Muscle layer of colon (tissue), 2 donors: ENCODE measurements around the gene GPNMB.

Experiments
- H3K27ac ChIP-seq: one replicate; pipeline ENCODE4 v1.7.0; 2013; ENCODE audit warnings: low read depth, mild to moderate bottlenecking, low read length, moderate library complexity
- H3K27me3 ChIP-seq, 2 donors: one replicate each; pipeline ENCODE4 v1.7.0; 2013; ENCODE audit warnings: low read length in 2 of 2, mild to moderate bottlenecking in 2 of 2; ENCODE audit not compliant: insufficient read depth in 2 of 2, control insufficient read depth in 1 of 2
- H3K36me3 ChIP-seq: one replicate; pipeline ENCODE4 v1.7.0; 2013; ENCODE audit warnings: mild to moderate bottlenecking, low read length; ENCODE audit not compliant: insufficient read depth
- H3K4me1 ChIP-seq: one replicate; pipeline ENCODE4 v1.7.0; 2013; ENCODE audit warnings: mild to moderate bottlenecking, low read length; ENCODE audit not compliant: insufficient read depth
- H3K4me3 ChIP-seq, 2 donors: one replicate each; pipeline ENCODE4 v1.7.0; 2013; ENCODE audit warnings: low read length in 2 of 2, low read depth in 1 of 2, mild to moderate bottlenecking in 1 of 2, moderate library complexity in 1 of 2
- H3K9ac ChIP-seq: one replicate; pipeline ENCODE4 v1.7.0; 2013; ENCODE audit warnings: low read length
- H3K9me3 ChIP-seq: one replicate; pipeline ENCODE4 v1.7.0; 2013; ENCODE audit warnings: mild to moderate bottlenecking, low read length
- donor health status: abdominal sarcoma.
- donor health status: Adenocarcinoma of cecum.

Gene GPNMB

DNA sequence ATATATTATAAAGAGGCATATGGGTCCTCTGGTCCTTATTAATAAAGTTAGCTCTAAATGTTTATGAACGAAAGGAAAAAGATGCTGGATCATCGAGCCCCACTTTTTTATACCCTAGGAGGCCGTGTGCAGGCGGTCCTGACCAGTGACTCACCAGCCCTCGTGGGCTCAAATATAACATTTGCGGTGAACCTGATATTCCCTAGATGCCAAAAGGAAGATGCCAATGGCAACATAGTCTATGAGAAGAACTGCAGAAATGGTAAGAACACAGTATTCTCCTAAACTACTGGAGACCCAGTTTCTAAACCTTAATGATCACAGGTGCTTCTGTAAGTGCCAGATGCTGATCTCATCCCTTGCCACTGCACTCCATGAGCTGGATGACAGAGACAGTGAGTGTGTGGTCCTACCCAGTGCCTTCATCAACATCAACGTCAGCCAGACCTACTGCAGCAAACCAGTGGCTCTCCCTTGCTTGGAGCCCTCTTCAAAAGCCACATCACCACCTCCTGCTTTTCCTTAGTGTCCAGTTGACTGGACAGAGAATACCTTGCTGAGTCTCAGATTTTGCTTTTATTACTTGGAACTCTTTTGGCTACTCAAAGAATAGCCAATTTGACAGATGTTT lies 7.6 kb downstream of the GPNMB start:
- no peak overlapping the region for H3K27ac ChIP-seq
- no peaks in the 10 kb centered on the region for H3K36me3 ChIP-seq
- H3K4me1 ChIP-seq: no peaks in the 10 kb centered on the region
- peaks cover 9% of the 10 kb centered on the region for H3K9me3 ChIP-seq
- no peak overlapping the region for H3K9ac ChIP-seq
- H3K4me3 ChIP-seq: no peak overlapping the region
- no peaks in the 10 kb centered on the region for H3K27me3 ChIP-seq

GRCh38 chr7:23256731-23257130 lies 10.2 kb downstream of the GPNMB start:
- Histone ChIP-seq H3K9ac (no peak overlapping the region), H3K27me3 (no peaks in the 10 kb centered on the region), H3K4me1 (no peaks in the 10 kb centered on the region), H3K4me3 (no peak overlapping the region), H3K9me3 (peaks cover 2% of the 10 kb centered on the region), H3K27ac (no peak overlapping the region), H3K36me3 (no peaks in the 10 kb centered on the region)

DNA sequence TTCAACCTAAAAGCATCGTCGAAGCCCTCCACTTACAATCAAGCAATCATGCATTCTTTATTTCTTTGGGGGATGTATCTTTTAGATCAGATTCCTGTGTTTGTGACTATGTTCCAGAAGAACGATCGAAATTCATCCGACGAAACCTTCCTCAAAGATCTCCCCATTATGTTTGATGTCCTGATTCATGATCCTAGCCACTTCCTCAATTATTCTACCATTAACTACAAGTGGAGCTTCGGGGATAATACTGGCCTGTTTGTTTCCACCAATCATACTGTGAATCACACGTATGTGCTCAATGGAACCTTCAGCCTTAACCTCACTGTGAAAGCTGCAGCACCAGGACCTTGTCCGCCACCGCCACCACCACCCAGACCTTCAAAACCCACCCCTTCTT lies 13.8 kb downstream of the GPNMB start:
- Histone ChIP-seq H3K27me3 (no peaks in the 10 kb centered on the region), H3K9me3 (no peaks in the 10 kb centered on the region), H3K4me3 (no peak overlapping the region), H3K27ac (no peak overlapping the region), H3K9ac (no peak overlapping the region), H3K4me1 (no peaks in the 10 kb centered on the region), H3K36me3 (no peaks in the 10 kb centered on the region)

- Histone ChIP-seq H3K36me3 (no peaks in the 10 kb centered on the region), H3K9me3 (no peaks in the 10 kb centered on the region), H3K9ac (no peak overlapping the region), H3K4me3 (no peak overlapping the region), H3K27ac (no peak overlapping the region), H3K27me3 (no peaks in the 10 kb centered on the region), H3K4me1 (no peaks in the 10 kb centered on the region)
Observed at GRCh38 chr7:23261843-23262452, 15.4 kb downstream of the GPNMB start.

DNA sequence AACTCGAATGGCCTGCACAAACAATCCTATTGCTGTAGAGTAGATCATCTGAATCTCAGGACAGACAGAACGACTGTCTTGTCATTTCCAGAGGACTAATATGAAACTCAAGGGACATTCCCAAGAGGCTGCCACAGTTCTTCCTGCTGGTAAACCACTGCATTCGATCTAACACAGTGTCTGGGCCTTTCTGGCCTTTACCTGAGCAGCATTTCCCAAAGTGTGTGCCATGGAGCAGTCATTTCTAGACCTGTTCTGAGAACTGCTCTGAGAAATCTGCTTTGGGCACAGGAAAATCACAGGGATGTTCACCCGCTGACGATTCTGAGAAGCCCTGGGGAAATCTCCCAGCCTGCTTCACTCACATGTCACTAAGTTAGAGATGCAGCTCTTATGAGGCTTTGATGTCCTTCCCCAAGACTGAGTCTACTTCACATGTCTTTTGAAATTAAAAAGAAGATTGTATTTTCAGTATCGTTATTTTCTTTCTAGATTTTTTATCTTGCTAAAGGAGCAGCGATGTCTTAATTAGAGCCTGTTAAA lies 18.4 kb downstream of the GPNMB start:
- Histone ChIP-seq H3K9me3 (no peaks in the 10 kb centered on the region), H3K9ac (no peak overlapping the region), H3K27ac (no peak overlapping the region), H3K27me3 (no peaks in the 10 kb centered on the region), H3K36me3 (no peaks in the 10 kb centered on the region), H3K4me1 (no peaks in the 10 kb centered on the region), H3K4me3 (no peak overlapping the region)

- no peaks in the 10 kb centered on the region for H3K36me3 ChIP-seq
- H3K27ac ChIP-seq: no peak overlapping the region
Observed at GRCh38 chr7:23266918-23267317, 20.3 kb downstream of the GPNMB start.

DNA sequence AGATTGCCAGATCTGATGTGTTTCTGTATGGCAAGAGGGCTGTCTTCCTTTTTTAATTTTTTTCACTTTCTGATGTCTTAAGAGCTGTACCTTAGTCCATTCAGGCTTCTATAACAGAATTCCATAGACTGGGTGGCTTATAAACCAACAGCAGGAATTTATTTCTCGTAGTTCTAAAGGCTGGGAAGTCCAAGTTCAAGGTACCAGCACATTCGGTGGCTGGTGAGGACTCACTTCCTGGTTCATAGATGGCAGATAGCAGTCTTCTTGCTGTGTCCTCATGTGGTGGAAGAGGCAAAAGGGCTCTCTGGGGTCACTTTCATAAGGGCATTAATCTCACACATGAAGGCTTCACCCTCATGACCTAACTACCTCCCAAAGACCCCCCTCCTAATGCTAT lies 20.8 kb downstream of the GPNMB start:
- Histone ChIP-seq H3K36me3 (no peaks in the 10 kb centered on the region), H3K4me3 (no peak overlapping the region), H3K27ac (no peak overlapping the region), H3K27me3 (no peaks in the 10 kb centered on the region), H3K4me1 (no peaks in the 10 kb centered on the region), H3K9ac (no peak overlapping the region), H3K9me3 (no peaks in the 10 kb centered on the region)

More at GRCh38 chr7:23266918-23267317, 20.3 kb downstream of the GPNMB start:
- no peaks in the 10 kb centered on the region for H3K9me3 ChIP-seq
- H3K27me3 ChIP-seq: no peaks in the 10 kb centered on the region
- no peak overlapping the region for H3K9ac ChIP-seq
- H3K4me1 ChIP-seq: no peaks in the 10 kb centered on the region
- no peak overlapping the region for H3K4me3 ChIP-seq

- no peaks in the 10 kb centered on the region for H3K36me3 ChIP-seq
- no peaks in the 10 kb centered on the region for H3K9me3 ChIP-seq
- no peak overlapping the region for H3K4me3 ChIP-seq
- no peak overlapping the region for H3K9ac ChIP-seq
- H3K4me1 ChIP-seq: no peaks in the 10 kb centered on the region
- no peaks in the 10 kb centered on the region for H3K27me3 ChIP-seq
- no peak overlapping the region for H3K27ac ChIP-seq
Observed at GRCh38 chr7:23268167-23268566, 21.6 kb downstream of the GPNMB start.

DNA sequence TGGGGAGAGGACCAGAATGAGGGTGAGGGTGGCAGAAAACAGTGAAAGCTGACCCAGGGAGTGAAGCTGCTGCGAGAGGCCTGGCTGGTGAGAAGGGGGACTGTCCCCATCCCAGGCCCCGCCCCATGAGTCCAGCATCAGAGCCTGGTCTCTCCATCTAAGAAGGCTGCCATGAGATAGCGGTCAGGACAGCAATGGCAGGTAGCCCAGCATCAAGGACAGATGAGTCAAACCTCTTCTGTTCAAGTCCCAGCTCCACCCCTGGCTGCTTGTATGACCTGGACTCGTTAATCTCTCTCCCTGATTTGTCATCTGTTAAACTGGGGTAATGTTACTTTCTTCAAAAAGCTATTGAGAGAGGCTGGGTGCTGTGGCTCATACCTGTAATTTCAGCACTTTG lies 22.2 kb downstream of the GPNMB start:
- H3K36me3 ChIP-seq: no peaks in the 10 kb centered on the region
- H3K9ac ChIP-seq: no peak overlapping the region
- H3K4me1 ChIP-seq: no peaks in the 10 kb centered on the region
- no peaks in the 10 kb centered on the region for H3K9me3 ChIP-seq
- no peaks in the 10 kb centered on the region for H3K27me3 ChIP-seq
- no peak overlapping the region for H3K27ac ChIP-seq
- no peak overlapping the region for H3K4me3 ChIP-seq

- no peaks in the 10 kb centered on the region for H3K9me3 ChIP-seq
- no peaks in the 10 kb centered on the region for H3K36me3 ChIP-seq
- no peak overlapping the region for H3K9ac ChIP-seq
- no peak overlapping the region for H3K4me3 ChIP-seq
- no peaks in the 10 kb centered on the region for H3K27me3 ChIP-seq
- no peak overlapping the region for H3K27ac ChIP-seq
- H3K4me1 ChIP-seq: no peaks in the 10 kb centered on the region
Observed at GRCh38 chr7:23272275-23272674, 25.7 kb downstream of the GPNMB start.

DNA sequence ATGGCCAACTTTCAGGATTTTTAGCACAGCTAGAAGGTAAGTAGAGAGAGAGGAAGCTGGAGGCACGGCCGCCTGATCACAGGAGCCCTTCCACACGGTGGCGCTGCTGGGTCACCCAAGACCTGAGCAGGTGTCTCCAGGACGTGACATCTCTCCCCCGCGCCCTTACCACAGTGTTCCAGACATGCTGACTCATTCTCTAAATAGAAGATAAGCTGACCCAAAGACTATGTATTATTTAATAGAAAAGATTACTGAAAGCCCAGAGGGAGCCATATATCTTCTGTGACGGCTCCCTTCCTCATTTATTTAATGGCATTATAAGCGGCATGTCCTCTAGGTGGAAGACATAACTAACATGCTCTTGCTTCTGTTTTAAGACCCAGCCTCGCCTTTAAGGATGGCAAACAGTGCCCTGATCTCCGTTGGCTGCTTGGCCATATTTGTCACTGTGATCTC lies 26.6 kb downstream of the GPNMB start:
- Histone ChIP-seq H3K27me3 (no peaks in the 10 kb centered on the region), H3K36me3 (no peaks in the 10 kb centered on the region), H3K27ac (no peak overlapping the region), H3K9me3 (no peaks in the 10 kb centered on the region), H3K9ac (no peak overlapping the region), H3K4me1 (no peaks in the 10 kb centered on the region), H3K4me3 (no peak overlapping the region)

DNA sequence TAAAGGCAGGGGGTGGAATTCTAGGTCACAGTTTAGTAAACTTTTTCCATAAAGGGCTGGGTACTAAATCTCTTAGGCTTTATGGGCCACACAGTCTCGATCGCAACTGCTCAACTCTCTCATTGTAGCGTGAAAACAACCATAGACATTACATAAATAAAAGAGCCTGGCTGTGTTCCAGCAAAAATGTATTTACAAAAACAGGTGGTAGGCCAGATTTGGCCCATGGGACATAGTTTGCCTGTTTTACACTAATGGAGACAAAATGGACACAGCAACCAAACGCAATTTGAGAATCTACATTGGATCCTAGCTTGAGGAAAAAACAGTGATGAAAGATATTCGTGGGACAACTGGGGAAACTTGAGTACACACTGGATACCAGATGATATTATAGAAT lies 29.3 kb downstream of the GPNMB start:
- Histone ChIP-seq H3K27me3 (no peaks in the 10 kb centered on the region), H3K4me1 (no peaks in the 10 kb centered on the region), H3K9ac (no peak overlapping the region), H3K4me3 (no peak overlapping the region), H3K27ac (no peak overlapping the region), H3K9me3 (no peaks in the 10 kb centered on the region), H3K36me3 (no peaks in the 10 kb centered on the region)
